ENCODE data around the gene NFIB. TPM values are rescaled to one million over a fixed set of nuclear protein-coding genes. Genes with fewer than 3 reads are reported as not detected.

The NFIB gene
- total RNA-seq, 1 donor from 2014 or later = 2.4 TPM

GRCh38 chr9:14155237-14155636, 158.7 kb downstream of the NFIB start:
- TF ChIP-seq CTCF (conservative IDR thresholded peaks at IDR 0.05; ENCODE audit: low read depth, low read length) = no peak
- H3K4me3 ChIP-seq (ENCODE audit: low read depth, low read length) = no peak overlapping the region
- no peak for DNase-seq (ENCODE audit: low read depth)

DNA sequence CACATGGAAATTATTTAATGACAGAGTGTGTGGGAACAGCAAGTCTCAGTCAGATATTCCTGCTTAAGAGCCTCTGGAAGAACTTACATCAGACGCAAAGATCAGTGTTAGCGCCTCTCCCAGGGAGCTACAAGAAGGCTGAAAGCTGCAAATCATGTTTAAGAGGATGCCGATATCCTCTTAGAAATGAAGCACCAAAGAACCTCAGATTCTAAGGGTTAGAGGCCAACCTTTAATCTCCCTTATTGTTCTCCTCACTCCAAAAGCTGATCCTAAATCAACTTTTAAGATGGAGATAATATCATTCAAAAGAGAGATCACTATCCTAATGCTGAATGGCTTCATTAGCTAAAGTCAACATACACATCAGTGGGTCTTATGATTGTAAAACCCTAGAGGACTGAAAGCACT, 160.6 kb downstream of the NFIB start:
- DNase-seq (ENCODE audit: low read depth) = no peak
- H3K4me3 ChIP-seq (ENCODE audit: low read depth, low read length) = no peak overlapping the region
- TF ChIP-seq CTCF (conservative IDR thresholded peaks at IDR 0.05; ENCODE audit: low read depth, low read length) = no peak

DNA sequence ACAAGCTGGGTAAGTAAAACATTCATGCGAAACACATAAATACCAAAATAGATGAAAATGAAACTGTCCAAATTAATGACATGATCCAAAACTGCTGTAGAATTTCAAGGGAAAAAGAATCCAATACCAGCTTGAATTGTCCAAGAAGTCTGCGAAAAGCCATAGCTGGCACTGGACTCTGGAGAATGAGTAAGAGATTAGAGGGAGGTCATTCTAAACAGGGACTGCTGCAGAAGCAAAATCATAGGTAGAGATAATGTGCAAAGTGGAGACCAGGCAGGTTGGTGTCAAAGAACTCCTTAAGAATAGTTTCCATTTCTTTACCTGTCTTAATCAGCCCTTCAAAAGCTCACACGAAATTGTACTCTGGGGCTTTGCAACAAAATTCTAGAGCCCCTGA, 162.5 kb downstream of the NFIB start:
- no peak for TF ChIP-seq CTCF (conservative IDR thresholded peaks at IDR 0.05; ENCODE audit: low read depth, low read length)
- no peak overlapping the region for H3K4me3 ChIP-seq (ENCODE audit: low read depth, low read length)
- no peak for DNase-seq (ENCODE audit: low read depth)

DNA sequence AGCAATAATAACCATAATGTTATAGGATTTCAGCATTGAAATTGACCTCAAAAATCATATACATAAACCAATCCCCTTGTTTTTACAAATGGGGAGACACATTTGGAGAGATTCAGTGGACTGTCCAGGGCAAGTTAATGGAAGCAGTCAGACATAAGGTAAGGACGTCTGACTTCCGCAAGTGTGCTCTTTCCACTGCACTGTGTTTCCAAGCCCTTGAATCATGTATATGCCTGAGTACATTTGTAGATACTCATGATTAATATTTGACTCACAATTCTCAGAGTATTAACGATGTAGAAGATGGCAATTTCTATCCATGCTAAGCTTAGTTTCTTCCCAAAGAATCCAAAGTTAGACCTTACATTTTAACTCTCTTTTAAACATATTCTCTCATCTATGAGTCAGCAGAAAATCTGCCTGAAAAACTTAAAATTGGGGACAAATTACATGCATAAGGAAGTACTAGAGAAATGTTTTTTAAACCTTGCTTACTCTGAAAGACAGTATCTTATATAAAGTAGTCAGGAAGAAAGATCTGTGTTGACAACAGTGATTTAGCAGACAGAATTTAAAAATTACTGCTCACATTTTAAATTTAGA, 165.3 kb downstream of the NFIB start:
- no peak overlapping the region for H3K4me3 ChIP-seq (ENCODE audit: low read depth, low read length)
- no peak for DNase-seq (ENCODE audit: low read depth)
- no peak for TF ChIP-seq CTCF (conservative IDR thresholded peaks at IDR 0.05; ENCODE audit: low read depth, low read length)

DNA sequence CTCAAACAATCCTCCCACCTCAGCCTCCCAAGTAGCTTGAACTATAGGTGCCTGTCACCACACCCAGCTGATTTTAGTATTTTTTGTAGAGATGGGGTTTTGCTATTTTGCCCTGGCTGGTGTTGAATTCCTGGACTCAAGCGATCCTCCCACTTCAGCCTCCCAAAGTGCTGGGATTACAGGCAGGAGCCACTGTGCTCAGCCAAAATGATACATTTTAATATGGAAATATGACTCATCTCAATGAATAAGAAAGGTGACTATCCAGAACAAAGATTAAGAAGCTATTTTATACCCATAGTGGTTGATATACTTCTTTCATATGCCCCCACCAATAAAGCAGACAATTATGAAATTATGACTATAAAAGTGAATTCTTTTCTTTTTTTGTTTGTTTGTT, 166.2 kb downstream of the NFIB start:
- DNase-seq (ENCODE audit: low read depth) = no peak
- TF ChIP-seq CTCF (conservative IDR thresholded peaks at IDR 0.05; ENCODE audit: low read depth, low read length) = no peak
- no peak overlapping the region for H3K4me3 ChIP-seq (ENCODE audit: low read depth, low read length)

DNA sequence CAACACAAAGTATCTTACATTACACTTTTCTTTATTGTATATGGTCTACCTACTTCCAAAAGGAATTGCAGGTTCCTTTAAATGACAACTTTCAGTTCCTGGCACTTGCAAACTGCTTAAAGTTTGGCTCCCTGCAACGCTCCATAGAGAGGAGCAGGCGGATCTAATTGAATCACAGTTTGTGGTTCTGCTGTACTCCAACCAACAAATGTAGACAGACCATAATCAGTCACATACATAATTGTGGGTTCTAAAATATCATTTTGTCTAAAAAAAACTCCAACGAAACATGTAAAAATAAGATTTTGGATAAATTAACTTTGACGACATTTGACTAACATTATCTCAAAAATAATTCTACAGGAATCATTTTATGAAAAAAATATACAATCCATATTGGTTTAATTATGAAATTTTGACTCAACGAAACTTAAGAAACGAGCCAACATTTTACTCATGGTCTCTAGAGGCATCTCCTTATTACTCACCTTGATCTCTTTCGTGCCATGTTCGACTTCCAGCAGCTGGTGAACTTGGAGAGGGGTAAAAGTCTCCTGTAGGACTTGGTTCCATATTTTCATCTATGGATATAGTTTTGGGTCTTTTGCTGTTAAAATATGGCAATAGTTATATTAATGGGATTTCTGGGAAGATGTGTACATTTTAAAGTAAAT, 167.6 kb downstream of the NFIB start:
- DNase-seq (ENCODE audit: low read depth) = no peak
- no peak for TF ChIP-seq CTCF (conservative IDR thresholded peaks at IDR 0.05; ENCODE audit: low read depth, low read length)
- no peak overlapping the region for H3K4me3 ChIP-seq (ENCODE audit: low read depth, low read length)

DNA sequence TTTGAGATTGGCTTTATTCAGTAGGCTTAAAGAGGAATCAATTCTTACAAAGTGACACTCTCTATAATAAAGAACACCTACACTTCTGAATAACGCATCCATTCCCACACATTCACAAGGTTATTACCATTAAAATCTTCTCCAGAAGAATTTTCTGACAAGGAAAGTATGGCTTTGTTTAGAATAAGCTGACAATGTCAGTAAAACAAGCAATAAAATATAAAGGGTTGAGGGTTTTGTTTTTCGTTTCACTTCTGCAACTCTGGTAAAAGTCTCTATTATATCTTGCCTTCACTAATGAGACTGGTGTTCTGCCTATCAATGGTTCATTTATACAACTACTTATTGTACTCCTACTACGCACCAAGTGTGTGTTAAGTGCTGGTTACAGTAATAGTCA, 169.7 kb downstream of the NFIB start:
- no peak for DNase-seq (ENCODE audit: low read depth)
- no peak for TF ChIP-seq CTCF (conservative IDR thresholded peaks at IDR 0.05; ENCODE audit: low read depth, low read length)
- no peak overlapping the region for H3K4me3 ChIP-seq (ENCODE audit: low read depth, low read length)
